ENCODE results near the gene RPUSD3.

DNA sequence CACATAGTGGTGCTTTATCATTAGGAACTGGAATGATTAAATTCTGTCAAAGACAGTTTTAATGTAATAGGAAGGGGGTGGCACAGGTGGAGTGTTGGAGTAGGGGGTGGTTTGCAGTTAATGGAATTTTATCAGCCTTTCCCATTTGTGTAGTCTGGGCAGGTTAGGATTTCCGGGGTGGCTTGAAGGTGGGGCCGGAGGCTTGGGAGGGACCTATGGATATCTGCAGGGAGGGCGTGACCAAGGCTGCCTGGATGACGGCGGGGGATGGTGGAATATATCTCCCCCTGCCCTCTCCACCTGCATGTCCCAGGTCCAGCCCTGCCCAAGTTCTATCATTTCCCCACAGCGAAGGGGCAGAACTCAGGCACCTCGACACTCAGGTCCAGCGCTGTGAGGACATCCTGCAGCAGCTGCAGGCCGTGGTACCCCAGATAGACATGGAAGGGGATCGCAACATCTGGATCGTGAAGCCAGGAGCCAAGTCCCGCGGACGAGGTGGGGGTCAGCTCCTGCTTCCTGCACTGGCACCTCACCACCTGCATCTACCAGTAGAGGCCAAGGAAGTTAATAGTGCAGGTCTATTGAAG lies 18.3 kb downstream of the RPUSD3 start:
- no peak for TF ChIP-seq POLR2A (IDR thresholded peaks at IDR 0.05; ENCODE audit: low read length)
- TF ChIP-seq, protein P1, sequence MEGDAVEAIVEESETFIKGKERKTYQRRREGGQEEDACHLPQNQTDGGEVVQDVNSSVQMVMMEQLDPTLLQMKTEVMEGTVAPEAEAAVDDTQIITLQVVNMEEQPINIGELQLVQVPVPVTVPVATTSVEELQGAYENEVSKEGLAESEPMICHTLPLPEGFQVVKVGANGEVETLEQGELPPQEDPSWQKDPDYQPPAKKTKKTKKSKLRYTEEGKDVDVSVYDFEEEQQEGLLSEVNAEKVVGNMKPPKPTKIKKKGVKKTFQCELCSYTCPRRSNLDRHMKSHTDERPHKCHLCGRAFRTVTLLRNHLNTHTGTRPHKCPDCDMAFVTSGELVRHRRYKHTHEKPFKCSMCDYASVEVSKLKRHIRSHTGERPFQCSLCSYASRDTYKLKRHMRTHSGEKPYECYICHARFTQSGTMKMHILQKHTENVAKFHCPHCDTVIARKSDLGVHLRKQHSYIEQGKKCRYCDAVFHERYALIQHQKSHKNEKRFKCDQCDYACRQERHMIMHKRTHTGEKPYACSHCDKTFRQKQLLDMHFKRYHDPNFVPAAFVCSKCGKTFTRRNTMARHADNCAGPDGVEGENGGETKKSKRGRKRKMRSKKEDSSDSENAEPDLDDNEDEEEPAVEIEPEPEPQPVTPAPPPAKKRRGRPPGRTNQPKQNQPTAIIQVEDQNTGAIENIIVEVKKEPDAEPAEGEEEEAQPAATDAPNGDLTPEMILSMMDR (IDR thresholded peaks at IDR 0.05), result no peak
- TF ChIP-seq TFCP2L1 (CRISPR knock-in tag; IDR thresholded peaks at IDR 0.05), result no peak
- TF ChIP-seq MAFK (IDR thresholded peaks at IDR 0.05; ENCODE audit: partially characterized antibody), result no peak
- no peak for TF ChIP-seq RNF2 (IDR thresholded peaks at IDR 0.05; ENCODE audit: borderline replicate concordance, low read depth)
